OCI-LY1 (cell line): ENCODE data around the gene ST14.

Experiments
- CTCF ChIP-seq: fragments of 200-600 bp; sonication (generic), shearing (Covaris generic); IDR thresholded peaks from 2 replicates; pipeline ENCODE4 v1.5.1; 2017; ENCODE audit warnings: mild to moderate bottlenecking, antibody characterized with exemption, low read length, moderate library complexity, mixed read lengths
- EZH2 ChIP-seq: fragments of 200-600 bp; sonication (generic), shearing (Covaris generic); IDR thresholded peaks from 2 replicates; pipeline ENCODE4 v1.8.0; 2017; ENCODE audit warnings: borderline replicate concordance, mixed run types, mild to moderate bottlenecking, antibody characterized with exemption, low read length, moderate library complexity, mixed read lengths

GRCh38 chr11:130220311-130221035 lies 60.9 kb downstream of the ST14 start:
- TF ChIP-seq CTCF (no peak), EZH2 (no peak)
